Glutamatergic neuron (in vitro differentiated cells): ENCODE data around the gene MED12L. TPM values are rescaled to one million over a fixed set of nuclear protein-coding genes. Genes with fewer than 3 reads are reported as not detected.

Experiments used
- DNase-seq: peaks from one replicate; pipeline ENCODE4 v3.0.0; 2022
- H3K27ac Mint-ChIP-seq: one replicate; pipeline ENCODE4 v1.8.0; 2020; ENCODE audit warnings: mild to moderate bottlenecking, mixed read lengths, inconsistent platforms; ENCODE audit not compliant: unreplicated experiment
- H3K27me3 Mint-ChIP-seq: one replicate; pipeline ENCODE4 v1.8.0; 2020; ENCODE audit warnings: mild to moderate bottlenecking, moderate library complexity, mixed read lengths, inconsistent platforms; ENCODE audit not compliant: unreplicated experiment
- H3K36me3 Mint-ChIP-seq: one replicate; pipeline ENCODE4 v1.8.0; 2020; ENCODE audit warnings: mild to moderate bottlenecking, mixed read lengths, inconsistent platforms; ENCODE audit not compliant: unreplicated experiment
- H3K4me1 Mint-ChIP-seq: one replicate; pipeline ENCODE4 v1.8.0; 2020; ENCODE audit warnings: mild to moderate bottlenecking, low read depth, mixed read lengths, inconsistent platforms; ENCODE audit not compliant: unreplicated experiment
- H3K4me3 Mint-ChIP-seq: one replicate; pipeline ENCODE4 v1.8.0; 2020; ENCODE audit warnings: mild to moderate bottlenecking, mixed read lengths, inconsistent platforms; ENCODE audit not compliant: unreplicated experiment
- H3K9me3 Mint-ChIP-seq: one replicate; pipeline ENCODE4 v1.8.0; 2020; ENCODE audit warnings: mild to moderate bottlenecking, moderate library complexity, mixed read lengths, inconsistent platforms; ENCODE audit not compliant: unreplicated experiment
- CTCF ChIP-seq: fragments of 200-600 bp; sonication (generic); IDR thresholded peaks from one replicate; pipeline ENCODE4 v1.5.0; 2021; ENCODE audit not compliant: partially characterized antibody, unreplicated experiment
- total RNA-seq: library from RNA; stranded (reverse); fragmentation: NEBNext Ultra II Directional; extraction: Animal tissue kit (Norgen Biotek cat#: 25700); gene quantifications from one replicate; pipeline ENCODE4 v1.2.1, GENCODE V29; 2021; ENCODE audit not compliant: unreplicated experiment

Gene MED12L
- total RNA-seq, 1 donor from 2014 or later, result 7.8 TPM

- TF ChIP-seq CTCF, result no peak
- Mint-ChIP-seq H3K4me3 (no peak overlapping the region), H3K27ac (no peak overlapping the region), H3K27me3 (no peaks in the 10 kb centered on the region), H3K36me3 (no peaks in the 10 kb centered on the region), H3K9me3 (no peaks in the 10 kb centered on the region), H3K4me1 (no peaks in the 10 kb centered on the region)
- no peak for DNase-seq
Measured at GRCh38 chr3:151133917-151134450, 48.5 kb downstream of the MED12L start.

GRCh38 chr3:151135541-151136337 is 50.3 kb downstream of the MED12L start:
- Mint-ChIP-seq H3K27ac (no peak overlapping the region), H3K4me1 (no peaks in the 10 kb centered on the region), H3K4me3 (no peak overlapping the region), H3K36me3 (no peaks in the 10 kb centered on the region), H3K27me3 (no peaks in the 10 kb centered on the region), H3K9me3 (no peaks in the 10 kb centered on the region)
- TF ChIP-seq CTCF, result no peak
- no peak for DNase-seq

GRCh38 chr3:151142929-151143328 is 57.5 kb downstream of the MED12L start:
- Mint-ChIP-seq H3K4me1 (no peaks in the 10 kb centered on the region), H3K9me3 (peaks cover 1% of the 10 kb centered on the region), H3K27ac (no peak overlapping the region), H3K36me3 (no peaks in the 10 kb centered on the region), H3K4me3 (no peak overlapping the region), H3K27me3 (no peaks in the 10 kb centered on the region)
- no peak for DNase-seq
- TF ChIP-seq CTCF, result no peak

GRCh38 chr3:151144016-151144415 is 58.6 kb downstream of the MED12L start:
- peaks cover 1% of the 10 kb centered on the region for H3K9me3 Mint-ChIP-seq
- no peak for TF ChIP-seq CTCF
- H3K4me3 Mint-ChIP-seq, result no peak overlapping the region
- no peaks in the 10 kb centered on the region for H3K27me3 Mint-ChIP-seq
- H3K27ac Mint-ChIP-seq, result no peak overlapping the region
- no peak for DNase-seq
- no peaks in the 10 kb centered on the region for H3K4me1 Mint-ChIP-seq
- no peaks in the 10 kb centered on the region for H3K36me3 Mint-ChIP-seq

GRCh38 chr3:151144760-151145159 is 59.3 kb downstream of the MED12L start:
- H3K9me3 Mint-ChIP-seq, result peaks cover 1% of the 10 kb centered on the region
- DNase-seq, result no peak
- no peak overlapping the region for H3K27ac Mint-ChIP-seq
- no peaks in the 10 kb centered on the region for H3K27me3 Mint-ChIP-seq
- H3K36me3 Mint-ChIP-seq, result no peaks in the 10 kb centered on the region
- H3K4me1 Mint-ChIP-seq, result no peaks in the 10 kb centered on the region
- H3K4me3 Mint-ChIP-seq, result no peak overlapping the region
- TF ChIP-seq CTCF, result no peak
